SU-DHL-6 (cell line): Measurements from ENCODE around the gene RNU2-63P.

Source experiments
- H2AFZ ChIP-seq: fragments of 200-600 bp; sonication (generic); 2 replicates; pipeline ENCODE4 v1.6.1; 2014; ENCODE audit warnings: low read depth, mild to moderate bottlenecking, moderate library complexity, mixed read lengths, antibody characterized with exemption, low read length; ENCODE audit not compliant: severe bottlenecking
- H3F3A ChIP-seq: fragments of 200-600 bp; shearing (Covaris generic); 2 replicates; pipeline ENCODE4 v1.6.0; 2016; ENCODE audit warnings: antibody characterized with exemption, mild to moderate bottlenecking; ENCODE audit not compliant: insufficient read depth
- H3K27ac ChIP-seq: fragments of 200-600 bp; sonication (generic); 2 replicates; pipeline ENCODE4 v1.5.1; 2016; ENCODE audit warnings: low read depth, mild to moderate bottlenecking, low read length, moderate library complexity, mixed read lengths
- H3K27me3 ChIP-seq: fragments of 200-600 bp; sonication (generic), shearing (Covaris generic); 2 replicates; pipeline ENCODE4 v1.6.0; 2014; ENCODE audit warnings: mild to moderate bottlenecking, low read length
- H3K36me3 ChIP-seq: fragments of 200-600 bp; sonication (generic); 2 replicates; pipeline ENCODE4 v1.6.1; 2014; ENCODE audit warnings: mild to moderate bottlenecking, low read length, mixed read lengths
- H3K4me2 ChIP-seq: fragments of 300-600, 200-600 bp; shearing (Covaris generic), sonication (generic); 2 replicates; pipeline ENCODE4 v1.6.0; 2014; ENCODE audit warnings: low read length, low read depth, mild to moderate bottlenecking; ENCODE audit not compliant: poor library complexity, severe bottlenecking
- H3K4me3 ChIP-seq: fragments of 200-600 bp; sonication (generic); 2 replicates; pipeline ENCODE4 v1.5.1; 2014; ENCODE audit warnings: antibody characterized with exemption, low read length, mild to moderate bottlenecking, mixed read lengths; ENCODE audit not compliant: insufficient read depth, poor library complexity, severe bottlenecking
- H3K79me2 ChIP-seq: fragments of 200-600 bp; sonication (generic); 2 replicates; pipeline ENCODE4 v1.6.1; 2014; ENCODE audit warnings: mild to moderate bottlenecking, low read length, moderate library complexity; ENCODE audit not compliant: insufficient read depth
- H3K9ac ChIP-seq: fragments of 200-600 bp; sonication (generic); 2 replicates; pipeline ENCODE4 v1.7.0; 2014; ENCODE audit warnings: mild to moderate bottlenecking, low read length
- H3K9me2 ChIP-seq: fragments of 200-600 bp; sonication (generic); replicated peaks from 2 replicates; pipeline ENCODE4 v1.6.1; 2014; ENCODE audit warnings: low read length; ENCODE audit not compliant: insufficient read depth
- H3K9me3 ChIP-seq: fragments of 200-600 bp; sonication (generic); 2 replicates; pipeline ENCODE4 v1.6.1; 2014; ENCODE audit warnings: low read length, mixed read lengths; ENCODE audit not compliant: insufficient read depth
- H4K20me1 ChIP-seq: fragments of 200-600 bp; sonication (generic); 2 replicates; pipeline ENCODE4 v1.6.1; 2014; ENCODE audit warnings: low read depth, mild to moderate bottlenecking, antibody characterized with exemption, low read length, moderate library complexity, mixed read lengths
- EZH2phosphoT487 ChIP-seq: fragments of 200-600 bp; sonication (generic), shearing (Covaris generic); conservative IDR thresholded peaks from 2 replicates; pipeline ENCODE4 v1.6.1; 2018; ENCODE audit warnings: mild to moderate bottlenecking, antibody characterized with exemption, low read length, moderate library complexity, mixed read lengths
- TF ChIP-seq, protein P1 (sequence below): fragments of 200-600 bp; sonication (generic); IDR thresholded peaks from one replicate; pipeline ENCODE4 v1.5.1; 2017; ENCODE audit warnings: antibody characterized with exemption, mild to moderate bottlenecking, low read length, moderate library complexity; ENCODE audit not compliant: insufficient read depth, poor library complexity, severe bottlenecking

Gene RNU2-63P

DNA sequence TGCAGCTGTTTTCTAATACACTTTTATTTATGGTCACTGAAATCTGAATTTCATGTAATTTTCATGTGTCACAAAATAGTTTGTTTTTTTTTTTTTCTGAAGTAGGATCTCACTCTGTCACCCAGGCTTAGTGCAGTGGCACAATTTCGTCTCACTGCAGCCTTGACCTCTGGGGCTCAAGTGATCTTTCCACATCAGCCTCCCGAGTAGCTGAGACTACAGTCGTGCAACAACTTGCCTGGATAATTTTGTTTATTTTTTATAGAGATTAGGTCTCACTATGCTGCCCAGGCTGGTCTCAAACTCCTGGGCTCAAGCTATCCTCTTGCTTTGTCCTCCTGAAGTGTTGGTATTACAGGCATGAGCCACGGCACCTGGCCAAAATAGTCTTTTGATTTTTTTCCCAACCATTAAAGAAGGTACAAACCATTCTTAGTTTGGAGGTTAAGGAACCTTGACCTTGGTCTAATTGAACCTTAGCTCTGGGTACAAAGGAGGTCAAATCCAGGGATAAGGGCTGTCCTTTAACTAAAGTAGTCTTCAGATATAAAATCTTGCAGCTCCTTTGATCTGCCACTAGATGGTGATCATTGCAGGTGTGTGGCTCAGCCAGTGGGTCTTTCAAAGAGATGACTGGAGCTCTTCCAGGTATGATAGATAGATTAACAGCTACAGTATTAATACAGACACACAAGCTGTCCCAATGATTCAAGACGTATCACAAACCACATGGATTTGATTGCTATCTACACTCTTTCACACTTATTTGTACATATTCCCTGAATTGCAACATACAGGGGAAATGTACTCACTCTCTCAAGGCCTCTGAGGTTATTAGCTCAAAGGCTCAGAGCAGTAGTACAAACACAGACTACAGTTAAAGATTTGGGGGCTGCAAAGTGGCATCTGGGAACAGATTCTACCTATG, 43.9 kb upstream of the RNU2-63P start:
- no peak overlapping the region for H2AFZ ChIP-seq
- peaks cover 3% of the 10 kb centered on the region; the same call in 1 of the 2 replicates for H3K79me2 ChIP-seq
- TF ChIP-seq EZH2phosphoT487: no peak
- TF ChIP-seq, protein P1, sequence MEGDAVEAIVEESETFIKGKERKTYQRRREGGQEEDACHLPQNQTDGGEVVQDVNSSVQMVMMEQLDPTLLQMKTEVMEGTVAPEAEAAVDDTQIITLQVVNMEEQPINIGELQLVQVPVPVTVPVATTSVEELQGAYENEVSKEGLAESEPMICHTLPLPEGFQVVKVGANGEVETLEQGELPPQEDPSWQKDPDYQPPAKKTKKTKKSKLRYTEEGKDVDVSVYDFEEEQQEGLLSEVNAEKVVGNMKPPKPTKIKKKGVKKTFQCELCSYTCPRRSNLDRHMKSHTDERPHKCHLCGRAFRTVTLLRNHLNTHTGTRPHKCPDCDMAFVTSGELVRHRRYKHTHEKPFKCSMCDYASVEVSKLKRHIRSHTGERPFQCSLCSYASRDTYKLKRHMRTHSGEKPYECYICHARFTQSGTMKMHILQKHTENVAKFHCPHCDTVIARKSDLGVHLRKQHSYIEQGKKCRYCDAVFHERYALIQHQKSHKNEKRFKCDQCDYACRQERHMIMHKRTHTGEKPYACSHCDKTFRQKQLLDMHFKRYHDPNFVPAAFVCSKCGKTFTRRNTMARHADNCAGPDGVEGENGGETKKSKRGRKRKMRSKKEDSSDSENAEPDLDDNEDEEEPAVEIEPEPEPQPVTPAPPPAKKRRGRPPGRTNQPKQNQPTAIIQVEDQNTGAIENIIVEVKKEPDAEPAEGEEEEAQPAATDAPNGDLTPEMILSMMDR: peak; percentile 66
- H3K27ac ChIP-seq: no peak overlapping the region
- no peaks in the 10 kb centered on the region for H3K27me3 ChIP-seq
- no peaks in the 10 kb centered on the region for H3K9me3 ChIP-seq
- no peak overlapping the region for H3K4me3 ChIP-seq
- no peaks in the 10 kb centered on the region for H3K9me2 ChIP-seq
- no peaks in the 10 kb centered on the region for H4K20me1 ChIP-seq
- no peak overlapping the region for H3K9ac ChIP-seq
- H3K4me2 ChIP-seq: no peak overlapping the region
- H3K36me3 ChIP-seq: no peaks in the 10 kb centered on the region
- H3F3A ChIP-seq: no peaks in the 10 kb centered on the region

DNA sequence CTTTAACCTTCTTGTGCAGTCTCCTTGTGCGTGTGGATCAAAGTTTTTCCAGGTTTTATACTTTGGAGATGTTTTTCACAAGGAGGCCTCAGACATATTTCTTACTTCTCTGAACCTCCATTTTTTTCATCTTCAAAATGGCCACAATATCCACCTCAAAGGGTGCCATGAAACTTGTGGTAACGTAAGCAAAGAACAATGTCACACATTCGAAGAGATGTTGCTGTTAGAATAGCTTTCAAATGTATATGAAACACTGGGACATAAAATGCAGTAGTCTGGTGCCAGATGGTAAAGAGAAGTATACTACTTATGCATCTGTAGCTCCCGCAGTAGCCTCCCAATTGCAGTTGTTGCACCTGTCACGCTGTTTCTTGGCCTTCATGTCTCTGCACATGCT, 41.8 kb upstream of the RNU2-63P start:
- Histone ChIP-seq H4K20me1 (no peaks in the 10 kb centered on the region), H3K36me3 (no peaks in the 10 kb centered on the region), H3K9me3 (no peaks in the 10 kb centered on the region), H2AFZ (no peak overlapping the region), H3K4me3 (no peak overlapping the region), H3K27me3 (no peaks in the 10 kb centered on the region), H3K27ac (no peak overlapping the region), H3K9ac (no peak overlapping the region), H3K9me2 (no peaks in the 10 kb centered on the region), H3F3A (0 out of 2 replicates have a peak, but pooled peaks cover 13% of the 10 kb centered on the region), H3K79me2 (peaks cover 23% of the 10 kb centered on the region), H3K4me2 (no peak overlapping the region)
- TF ChIP-seq, protein P1: no peak
- no peak for TF ChIP-seq EZH2phosphoT487

DNA sequence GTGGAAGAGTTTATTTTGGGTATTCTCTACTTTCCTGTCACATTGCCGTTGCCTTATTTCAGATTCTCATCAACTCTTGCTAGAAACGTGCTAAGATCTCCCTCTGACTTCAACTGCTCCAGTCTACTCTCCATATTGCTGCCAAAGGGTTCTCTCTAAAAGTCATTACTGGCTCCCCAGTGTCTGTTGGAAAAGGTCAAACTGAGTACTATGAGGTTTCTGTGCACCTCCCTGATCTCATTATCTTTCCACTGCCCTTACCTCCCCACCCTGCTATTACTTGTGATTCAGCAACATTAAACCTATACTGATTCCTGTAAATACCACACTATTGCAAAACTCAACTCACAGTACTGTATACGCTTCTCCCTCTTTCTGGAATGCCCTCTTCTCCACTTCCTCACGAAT, 41.1 kb upstream of the RNU2-63P start:
- no peaks in the 10 kb centered on the region for H3K9me2 ChIP-seq
- no peak for TF ChIP-seq EZH2phosphoT487
- TF ChIP-seq, protein P1: no peak
- no peak overlapping the region for H3K9ac ChIP-seq
- no peak overlapping the region for H3K4me2 ChIP-seq
- H2AFZ ChIP-seq: peak overlapping the region; percentile 38
- H3F3A ChIP-seq: peaks cover 20% of the 10 kb centered on the region; the same call in 1 of the 2 replicates
- no peaks in the 10 kb centered on the region for H3K9me3 ChIP-seq
- no peak overlapping the region for H3K4me3 ChIP-seq
- no peaks in the 10 kb centered on the region for H3K27me3 ChIP-seq
- no peaks in the 10 kb centered on the region; the same call in 1 of the 2 replicates for H3K36me3 ChIP-seq
- H3K79me2 ChIP-seq: peaks cover 31% of the 10 kb centered on the region
- no peak overlapping the region for H3K27ac ChIP-seq
- no peaks in the 10 kb centered on the region for H4K20me1 ChIP-seq
